ENCODE results near the gene DEPP1.

DNA sequence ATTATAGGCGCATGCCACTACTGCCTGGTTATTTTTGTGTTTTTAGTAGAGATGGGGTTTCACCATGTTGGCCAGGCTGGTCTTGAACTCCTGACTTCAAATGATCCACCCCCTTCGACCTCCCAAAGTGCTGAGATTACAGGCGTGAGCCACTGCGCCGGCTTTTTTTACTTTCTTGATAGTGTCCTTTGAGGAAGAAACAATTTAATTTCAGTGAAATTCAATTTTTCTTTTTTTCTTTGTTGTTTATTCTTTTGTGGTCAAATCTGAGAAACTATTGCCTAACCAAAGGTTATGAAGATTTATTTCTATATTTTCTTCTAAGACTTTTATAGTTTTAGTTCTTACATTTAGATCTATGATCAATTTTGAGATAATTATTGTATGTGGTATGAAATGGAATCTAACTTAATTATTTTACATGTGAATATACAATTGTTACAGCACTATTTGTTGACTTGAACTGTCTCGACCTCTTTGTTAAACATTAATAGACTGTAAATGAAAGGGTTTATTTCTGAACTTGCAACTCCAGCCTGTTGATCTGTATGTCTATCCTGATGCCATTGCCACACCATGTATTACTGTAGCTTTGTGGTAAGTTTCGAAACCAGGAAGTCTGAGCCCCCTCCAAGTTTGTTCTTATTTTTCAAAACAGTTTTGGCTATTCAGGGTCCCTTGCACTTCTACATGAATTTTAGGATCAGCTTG, 38.8 kb downstream of the DEPP1 start:
- TF ChIP-seq, protein P1, sequence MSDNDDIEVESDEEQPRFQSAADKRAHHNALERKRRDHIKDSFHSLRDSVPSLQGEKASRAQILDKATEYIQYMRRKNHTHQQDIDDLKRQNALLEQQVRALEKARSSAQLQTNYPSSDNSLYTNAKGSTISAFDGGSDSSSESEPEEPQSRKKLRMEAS (IDR thresholded peaks at IDR 0.05) = no peak
- TF ChIP-seq CTCF (IDR thresholded peaks at IDR 0.05; ENCODE audit: low read depth, low read length, missing input control) = no peak
